Activated naive CD4-positive, alpha-beta T cell treated with anti-CD3 and anti-CD28 coated beads for 36 hours (primary cell): ENCODE results near the gene IL27RA. TPM values are rescaled to one million over a fixed set of nuclear protein-coding genes. Genes with fewer than 3 reads are reported as not detected.

Experiments used
- CTCF ChIA-PET: fragments of 350-600 bp; sonication (Branson Sonifier 250); formaldehyde crosslinking; loops from one replicate; lab custom pipeline; 2021; ENCODE audit warnings: antibody characterized with exemption; lab: Charles Lee
- DNase-seq: peaks from one replicate; pipeline ENCODE4 v3.0.0-alpha.2; 2020
- H3K27ac Mint-ChIP-seq: one replicate; pipeline ENCODE4 v1.8.0; 2021; ENCODE audit warnings: mild to moderate bottlenecking, mixed read lengths
- H3K27me3 Mint-ChIP-seq: one replicate; pipeline ENCODE4 v1.8.0; 2021; ENCODE audit warnings: low read depth, mixed read lengths
- H3K36me3 Mint-ChIP-seq: one replicate; pipeline ENCODE4 v1.8.0; 2021; ENCODE audit warnings: low read depth, mixed read lengths
- H3K4me1 Mint-ChIP-seq: one replicate; pipeline ENCODE4 v1.8.0; 2021; ENCODE audit warnings: low read depth, mixed read lengths
- H3K4me3 Mint-ChIP-seq: one replicate; pipeline ENCODE4 v1.8.0; 2021; ENCODE audit warnings: mild to moderate bottlenecking, moderate library complexity, mixed read lengths
- H3K9me3 Mint-ChIP-seq: one replicate; pipeline ENCODE4 v1.8.0; 2021; ENCODE audit warnings: mixed read lengths
- intact Hi-C: fragments of 100-400 bp; cut with micrococcal nuclease; formaldehyde crosslinking; loops from one replicate; pipeline ENCODE4 v1.15.1; 2023
- total RNA-seq, 2 experiments: library from RNA; stranded (reverse); gene quantifications; one replicate each; pipeline ENCODE4 v1.2.3, GENCODE V29; 2021

Gene IL27RA
- total RNA-seq, 2 experiments from 2014 or later: 59.3 to 59.4 TPM

DNA sequence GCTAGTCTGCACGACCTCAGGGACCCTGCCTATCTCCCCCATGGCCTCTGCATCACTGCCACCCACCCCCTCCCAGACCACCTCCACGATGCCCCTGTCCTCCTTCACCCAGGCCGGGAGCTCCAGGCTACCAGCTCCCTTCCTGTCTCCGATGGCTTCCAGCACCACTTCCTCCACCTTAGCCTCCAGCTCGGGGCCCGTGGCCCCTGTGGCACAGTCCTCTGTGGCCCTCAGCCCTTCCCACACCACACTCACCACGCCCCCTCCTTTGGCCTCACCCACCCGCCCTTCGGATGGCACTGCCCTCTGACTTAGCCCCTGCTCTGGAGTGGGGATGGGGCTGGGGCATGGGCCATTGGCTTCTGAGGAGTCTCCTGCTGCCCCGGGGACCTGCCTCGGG is 23.2 kb downstream of the IL27RA start:
- DNase-seq: no peak
- CTCF ChIA-PET: interaction anchor here (1.0 to 1.1 kb wide), 2 partner anchors 9 to 23 kb away, joined by 3 to 4 read pairs; partner anchors contain the start of gene IL27RA
- Mint-ChIP-seq H3K9me3 (peaks cover 2% of the 10 kb centered on the region), H3K4me3 (no peak overlapping the region), H3K4me1 (peaks cover 16% of the 10 kb centered on the region), H3K27me3 (peaks cover 21% of the 10 kb centered on the region), H3K36me3 (peaks cover 22% of the 10 kb centered on the region), H3K27ac (no peak overlapping the region)
- intact Hi-C loops: no loop called here

DNA sequence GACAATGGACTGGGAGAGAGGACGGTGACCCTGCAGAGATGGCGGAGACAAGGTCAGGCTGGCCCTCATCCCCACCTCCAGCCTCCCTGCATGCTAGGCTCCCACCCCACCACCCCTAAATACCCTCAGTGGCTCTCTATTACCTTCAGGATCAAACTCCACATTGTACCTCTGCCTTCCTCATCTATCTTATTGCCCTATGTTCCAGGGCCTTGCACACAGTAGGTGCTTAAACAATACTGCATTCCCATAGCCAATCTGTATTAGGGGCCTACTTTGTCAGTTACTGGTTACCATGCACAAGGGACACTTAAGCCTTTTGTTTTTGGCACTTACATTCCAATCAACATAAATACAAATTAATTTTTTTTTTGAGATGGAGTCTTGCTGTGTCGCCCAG is 23.8 kb downstream of the IL27RA start:
- Mint-ChIP-seq H3K9me3 (peaks cover 2% of the 10 kb centered on the region), H3K4me1 (peaks cover 17% of the 10 kb centered on the region), H3K27ac (no peak overlapping the region), H3K4me3 (no peak overlapping the region), H3K27me3 (peaks cover 26% of the 10 kb centered on the region), H3K36me3 (peaks cover 17% of the 10 kb centered on the region)
- intact Hi-C loops: no loop called here
- no peak for DNase-seq
- CTCF ChIA-PET: interaction anchor here (1.1 to 5.9 kb wide), 2 partner anchors 8 to 15 kb away, joined by 4 to 55 read pairs; partner anchors contain the start of gene MISP3

DNA sequence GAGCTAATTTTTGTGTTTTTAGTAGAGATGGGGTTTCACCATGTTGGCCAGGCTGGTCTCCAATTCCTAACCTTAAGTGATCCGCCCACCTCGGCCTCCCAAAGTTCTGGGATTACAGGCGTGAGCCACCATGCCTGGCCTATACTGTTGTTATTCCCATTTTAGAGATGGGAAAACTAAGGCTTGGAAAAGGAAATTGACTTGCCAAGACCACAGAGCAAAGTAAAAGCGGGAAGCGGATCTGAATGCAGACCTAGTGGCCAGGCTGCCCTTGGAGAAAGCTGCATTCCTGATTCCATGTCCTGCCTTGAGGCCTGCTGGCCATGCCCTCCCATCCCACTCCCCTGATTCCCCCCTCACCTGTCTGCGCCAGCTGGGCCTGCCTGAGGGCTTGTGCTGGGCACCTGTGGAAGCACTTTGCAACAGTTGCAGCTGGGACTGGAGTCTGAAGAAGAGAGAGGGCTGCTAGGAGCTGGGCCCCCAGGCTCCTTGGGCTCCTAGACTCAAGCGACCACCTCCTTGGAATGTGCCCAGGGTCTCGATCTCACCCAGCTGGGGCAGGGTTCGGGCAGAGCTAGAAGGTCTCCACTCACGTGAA is 24.6 kb downstream of the IL27RA start:
- H3K4me3 Mint-ChIP-seq: no peak overlapping the region

DNA sequence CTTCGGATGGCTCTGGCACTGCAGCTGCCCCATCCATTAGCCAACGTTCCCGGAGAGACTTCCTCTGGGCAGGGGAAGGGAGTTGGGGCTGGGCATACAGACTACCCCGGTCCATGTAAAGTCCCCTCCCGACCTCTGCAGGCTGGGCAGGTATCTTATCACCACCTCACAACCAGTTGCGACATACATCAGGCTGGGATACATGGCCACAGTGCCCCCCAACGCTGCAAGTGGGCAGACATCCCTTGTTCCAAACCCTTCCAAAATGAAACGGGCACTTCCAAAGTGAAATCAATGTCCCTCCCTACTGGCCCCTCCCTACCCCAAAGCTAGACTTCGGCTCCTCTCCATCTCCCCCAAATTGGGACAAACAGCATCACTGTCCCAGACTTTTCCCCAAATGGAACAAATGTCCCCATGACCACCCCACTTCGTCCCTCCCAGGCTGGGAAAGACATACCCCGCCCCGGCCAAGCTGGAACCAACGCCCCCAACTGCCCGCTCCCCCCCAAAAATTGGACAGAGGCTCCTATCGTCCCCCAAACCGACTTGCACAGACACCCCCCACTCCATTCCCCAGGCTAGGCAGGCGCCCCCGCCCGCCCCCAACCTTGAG is 25.3 kb downstream of the IL27RA start:
- DNase-seq: no peak
- Mint-ChIP-seq H3K36me3 (peaks cover 12% of the 10 kb centered on the region), H3K4me1 (peaks cover 17% of the 10 kb centered on the region), H3K9me3 (peaks cover 2% of the 10 kb centered on the region), H3K27me3 (peaks cover 37% of the 10 kb centered on the region), H3K4me3 (peak overlapping the region; percentile 45), H3K27ac (no peak overlapping the region)
- intact Hi-C loops: no loop called here
- CTCF ChIA-PET: interaction anchor here (0.6 to 5.9 kb wide), 5 partner anchors 8 to 201 kb away, joined by 3 to 55 read pairs (median 6); partner anchors contain the start of gene MISP3

More for the DNA sequence above, 24.6 kb downstream of the IL27RA start:
- peaks cover 2% of the 10 kb centered on the region for H3K9me3 Mint-ChIP-seq
- no peak for DNase-seq
- intact Hi-C loops: no loop called here
- H3K36me3 Mint-ChIP-seq: peaks cover 16% of the 10 kb centered on the region
- H3K4me1 Mint-ChIP-seq: peaks cover 17% of the 10 kb centered on the region
- CTCF ChIA-PET: interaction anchor here (5.9 kb wide), 1 partner anchor 14 kb away, joined by 55 read pairs; the partner anchor contains the start of gene MISP3
- H3K27ac Mint-ChIP-seq: no peak overlapping the region
- peaks cover 33% of the 10 kb centered on the region for H3K27me3 Mint-ChIP-seq

DNA sequence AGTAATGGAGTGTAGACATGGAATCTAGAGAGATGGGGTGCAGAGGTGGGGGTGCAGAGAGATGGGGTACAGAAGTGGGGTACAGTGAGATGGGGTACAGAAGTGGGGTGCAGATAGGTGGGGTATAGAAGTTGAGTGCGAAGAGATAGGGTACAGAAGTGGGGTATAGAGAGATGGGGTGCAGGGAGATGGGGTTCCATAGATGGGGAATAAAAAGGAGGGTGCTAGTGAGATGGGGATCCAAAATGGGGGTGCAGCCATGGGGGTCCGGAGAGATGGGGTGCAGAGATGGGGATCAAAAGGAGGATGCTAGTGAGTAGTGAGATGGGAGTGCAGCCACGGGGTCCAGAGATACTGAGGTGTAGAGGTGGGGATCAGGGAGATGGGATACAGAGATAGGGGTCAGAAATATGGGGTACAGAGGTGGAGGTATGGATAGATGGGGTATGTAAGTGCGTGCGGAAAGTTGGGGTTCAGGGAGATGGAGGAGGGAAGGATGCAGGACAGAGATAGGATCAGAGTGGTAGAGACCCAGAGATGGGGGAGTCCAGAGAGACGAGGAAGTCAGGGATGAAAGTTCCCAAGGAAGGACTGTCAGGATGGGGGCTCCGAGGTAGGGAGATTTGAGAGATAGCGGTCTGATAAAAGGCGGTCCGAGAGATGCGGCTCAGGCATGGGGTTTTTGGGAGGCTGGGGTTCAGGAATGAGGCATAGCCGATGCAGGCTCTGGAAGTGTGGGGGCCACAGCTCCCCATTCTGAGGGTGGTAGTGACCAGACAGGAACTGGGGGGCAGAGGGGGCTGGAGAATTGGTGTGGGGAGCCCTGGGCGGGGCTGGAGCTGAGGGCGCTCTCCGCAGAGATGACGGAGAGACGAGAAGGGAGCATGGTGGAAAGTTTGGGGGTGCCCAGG is 26.9 kb downstream of the IL27RA start:
- CTCF ChIA-PET: interaction anchor here (0.5 to 5.9 kb wide), 22 partner anchors 10 to 387 kb away, joined by 3 to 55 read pairs (median 4); partner anchors contain the start of genes BRME1, CC2D1A, IL27RA and MISP3
- peak overlapping the region; percentile 7 for H3K4me3 Mint-ChIP-seq
- no peaks in the 10 kb centered on the region for H3K36me3 Mint-ChIP-seq
- H3K4me1 Mint-ChIP-seq: peaks cover 17% of the 10 kb centered on the region
- intact Hi-C loops: no loop called here
- peaks cover 37% of the 10 kb centered on the region for H3K27me3 Mint-ChIP-seq
- DNase-seq: no peak
- H3K9me3 Mint-ChIP-seq: no peaks in the 10 kb centered on the region
- no peak overlapping the region for H3K27ac Mint-ChIP-seq

DNA sequence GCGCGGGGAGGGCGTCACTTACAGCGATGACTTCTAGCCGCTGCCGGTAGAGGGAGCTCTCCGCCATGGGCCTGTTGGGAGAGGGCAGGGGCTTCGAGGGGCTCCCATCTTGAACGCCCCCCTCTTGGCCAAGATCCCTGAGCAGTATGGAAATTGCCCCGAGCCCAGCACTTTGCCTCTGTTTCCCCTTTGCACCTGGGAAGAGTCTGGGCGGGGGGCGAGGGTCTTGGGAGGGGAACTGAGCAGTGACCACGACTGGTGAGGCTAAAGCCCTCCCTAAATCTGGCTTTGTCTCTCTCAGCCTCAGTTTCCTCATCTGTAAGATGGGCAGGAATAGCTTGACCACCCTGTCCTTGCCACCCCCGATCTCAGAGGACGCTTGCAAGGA is 27.5 kb downstream of the IL27RA start:
- peak; percentile 53 for DNase-seq
- CTCF ChIA-PET: interaction anchor here (0.5 to 5.9 kb wide), 23 partner anchors 11 to 386 kb away, joined by 3 to 55 read pairs (median 5); partner anchors contain the start of genes BRME1, CC2D1A, IL27RA and MISP3
- Mint-ChIP-seq H3K4me3 (no peak overlapping the region), H3K27me3 (peaks cover 37% of the 10 kb centered on the region), H3K9me3 (no peaks in the 10 kb centered on the region), H3K4me1 (peaks cover 17% of the 10 kb centered on the region), H3K36me3 (no peaks in the 10 kb centered on the region), H3K27ac (no peak overlapping the region)
- intact Hi-C loops: no loop called here

DNA sequence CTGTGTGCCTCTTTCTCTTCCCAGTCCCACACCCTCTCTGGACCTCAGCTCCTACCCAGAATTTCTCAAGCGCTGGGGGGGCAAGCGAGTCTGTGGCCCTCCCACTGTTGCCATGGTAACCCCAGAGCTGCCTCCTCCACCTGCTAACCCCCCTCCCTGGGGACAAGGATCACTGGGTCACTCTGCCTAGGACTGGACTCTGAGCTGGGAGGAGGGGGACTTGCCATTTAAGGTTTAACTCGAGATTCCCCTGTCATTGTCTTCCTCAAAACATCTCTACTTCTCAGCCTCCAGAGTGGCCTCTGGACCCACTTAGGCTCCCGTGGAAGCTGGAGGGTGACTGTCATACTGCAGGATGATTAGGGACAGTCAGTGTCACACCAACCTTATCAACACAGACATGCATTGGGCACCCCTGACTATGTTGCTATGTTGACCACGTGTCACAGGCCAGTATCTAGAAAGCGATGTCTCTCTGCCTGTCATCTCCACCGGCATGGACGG is 28.1 kb downstream of the IL27RA start:
- CTCF ChIA-PET: interaction anchor here (0.8 to 5.9 kb wide), 20 partner anchors 8 to 222 kb away, joined by 3 to 55 read pairs (median 6); partner anchors contain the start of genes BRME1, CC2D1A, IL27RA and MISP3
- Mint-ChIP-seq H3K27me3 (peaks cover 37% of the 10 kb centered on the region), H3K4me3 (no peak overlapping the region)

DNA sequence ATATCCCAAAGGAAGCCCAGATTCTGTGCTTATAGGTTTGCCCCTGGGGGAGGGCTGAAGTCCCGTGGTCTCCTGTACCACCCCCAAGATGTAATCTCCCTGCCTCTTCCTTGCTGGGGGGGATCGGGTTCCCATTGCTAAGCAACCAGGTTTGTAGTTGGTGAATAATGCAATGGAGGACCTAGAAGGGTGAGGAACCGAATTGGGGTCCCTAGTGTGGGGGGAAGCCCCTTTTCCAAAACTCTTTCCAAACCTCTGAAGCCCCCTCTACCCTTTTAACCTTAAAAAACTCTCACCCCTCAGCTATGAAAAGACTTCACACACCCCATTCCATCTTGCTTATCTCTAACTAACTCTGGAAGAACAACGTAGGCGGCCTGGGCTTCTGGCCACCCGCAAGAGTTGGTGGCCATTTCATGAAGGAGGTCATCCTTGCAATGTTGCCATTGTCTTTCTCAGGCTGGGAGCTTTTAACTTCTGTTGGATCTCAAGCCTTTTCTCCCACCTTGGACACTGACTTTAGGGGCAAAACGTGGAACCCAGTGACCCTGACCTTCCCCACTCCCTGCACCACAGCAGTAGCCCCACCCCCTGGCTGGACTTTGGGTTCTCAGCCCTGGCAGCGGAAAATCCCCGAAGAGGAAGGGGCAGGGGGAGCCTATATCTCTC is 29.7 kb downstream of the IL27RA start:
- Mint-ChIP-seq H3K27ac (no peak overlapping the region), H3K36me3 (no peaks in the 10 kb centered on the region), H3K4me1 (peaks cover 17% of the 10 kb centered on the region), H3K27me3 (peaks cover 37% of the 10 kb centered on the region), H3K9me3 (no peaks in the 10 kb centered on the region), H3K4me3 (no peak overlapping the region)
- DNase-seq: no peak
- intact Hi-C loops: no loop called here
- CTCF ChIA-PET: interaction anchor here (1.2 to 5.9 kb wide), 6 partner anchors 9 to 182 kb away, joined by 3 to 55 read pairs (median 12); partner anchors contain the start of gene MISP3

More for the DNA sequence above, 28.1 kb downstream of the IL27RA start:
- Mint-ChIP-seq H3K36me3 (no peaks in the 10 kb centered on the region), H3K9me3 (no peaks in the 10 kb centered on the region), H3K4me1 (peaks cover 17% of the 10 kb centered on the region), H3K27ac (no peak overlapping the region)
- intact Hi-C loops: no loop called here
- DNase-seq: no peak

DNA sequence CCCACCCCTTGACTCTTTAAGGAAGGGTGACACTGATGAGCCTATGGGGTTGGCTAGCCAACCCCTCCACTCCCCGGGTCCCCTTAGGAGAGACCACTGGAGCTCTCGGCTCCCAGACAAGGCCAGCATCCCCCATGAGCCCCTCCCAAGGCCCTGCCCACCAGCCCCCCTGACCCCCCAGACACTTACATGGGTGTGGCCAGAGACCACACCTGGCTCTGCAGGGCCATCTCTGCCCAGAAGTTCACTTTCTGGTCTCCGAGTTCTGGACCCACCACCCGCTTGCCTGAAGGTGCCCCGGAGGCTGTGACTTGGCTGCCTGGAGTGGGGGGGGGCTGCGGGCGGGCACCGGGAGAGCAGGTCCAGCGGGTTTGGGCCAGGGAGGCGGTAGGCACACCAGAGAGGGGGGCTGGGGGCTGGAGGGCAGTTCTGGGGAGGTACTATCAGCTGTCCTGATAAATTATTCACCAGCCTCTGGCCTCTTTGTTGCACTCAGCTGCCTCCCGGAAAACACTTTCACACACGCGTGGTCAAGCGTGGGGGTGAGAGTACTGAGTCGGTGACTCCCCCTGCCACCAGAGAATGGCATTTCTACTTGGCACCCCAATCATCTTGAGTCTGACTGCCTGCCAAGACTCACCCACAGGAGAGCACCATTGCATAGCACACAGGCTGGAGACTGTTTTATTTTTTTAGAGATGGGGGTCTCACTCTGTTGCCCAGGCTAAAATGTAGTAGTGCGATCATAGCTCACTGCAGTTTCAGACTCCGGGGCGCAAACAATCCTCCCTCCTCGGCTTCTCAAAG is 30.4 kb downstream of the IL27RA start, which contains the start of gene PALM3:
TSS of gene PALM3 (minus strand) at position 326 of the 807 bp plus-strand sequence. CDS start at position 230, 96 bp downstream.
- intact Hi-C loops: no loop called here
- Mint-ChIP-seq H3K9me3 (no peaks in the 10 kb centered on the region), H3K36me3 (no peaks in the 10 kb centered on the region), H3K4me3 (no peak within 1 kb of the TSS), H3K27me3 (peaks cover 34% of the 10 kb centered on the region), H3K27ac (no peak within 1 kb of the TSS), H3K4me1 (peaks cover 17% of the 10 kb centered on the region)
- no peak for DNase-seq
- CTCF ChIA-PET: interaction anchor here (1.2 kb wide), 1 partner anchor 10 kb away, joined by 3 read pairs; no protein-coding TSS in a partner anchor

DNA sequence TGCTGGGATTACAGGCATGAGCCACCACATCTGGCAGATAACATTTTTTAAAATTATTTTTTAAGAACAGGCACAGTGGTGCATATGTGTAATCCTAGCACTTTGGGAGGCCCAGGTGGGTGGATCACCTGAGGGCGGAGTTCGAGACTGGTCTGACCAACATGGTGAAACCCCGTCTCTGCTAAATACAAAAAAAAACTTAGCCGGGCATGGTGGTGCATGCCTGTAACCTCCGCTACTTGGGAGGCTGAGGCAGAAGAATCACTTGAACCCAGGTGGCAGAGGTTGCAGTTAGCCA is 30.9 kb downstream of the IL27RA start:
- Mint-ChIP-seq H3K36me3 (no peaks in the 10 kb centered on the region), H3K27me3 (peaks cover 33% of the 10 kb centered on the region), H3K9me3 (no peaks in the 10 kb centered on the region), H3K4me3 (no peak overlapping the region), H3K27ac (no peak overlapping the region), H3K4me1 (peaks cover 17% of the 10 kb centered on the region)
- DNase-seq: no peak
- intact Hi-C loops: no loop called here
- CTCF ChIA-PET: interaction anchor here (0.7 to 1.2 kb wide), 2 partner anchors 9 to 10 kb away, joined by 3 read pairs; no protein-coding TSS in a partner anchor
